ENCODE measurements around the gene GALM. TPM values are rescaled to one million over a fixed set of nuclear protein-coding genes. Genes with fewer than 3 reads are reported as not detected.

GALM gene
- polyA plus RNA-seq, 2 of the 4 experiments (the other 2 are of a cell fraction): 33.4 to 34.2 TPM

DNA sequence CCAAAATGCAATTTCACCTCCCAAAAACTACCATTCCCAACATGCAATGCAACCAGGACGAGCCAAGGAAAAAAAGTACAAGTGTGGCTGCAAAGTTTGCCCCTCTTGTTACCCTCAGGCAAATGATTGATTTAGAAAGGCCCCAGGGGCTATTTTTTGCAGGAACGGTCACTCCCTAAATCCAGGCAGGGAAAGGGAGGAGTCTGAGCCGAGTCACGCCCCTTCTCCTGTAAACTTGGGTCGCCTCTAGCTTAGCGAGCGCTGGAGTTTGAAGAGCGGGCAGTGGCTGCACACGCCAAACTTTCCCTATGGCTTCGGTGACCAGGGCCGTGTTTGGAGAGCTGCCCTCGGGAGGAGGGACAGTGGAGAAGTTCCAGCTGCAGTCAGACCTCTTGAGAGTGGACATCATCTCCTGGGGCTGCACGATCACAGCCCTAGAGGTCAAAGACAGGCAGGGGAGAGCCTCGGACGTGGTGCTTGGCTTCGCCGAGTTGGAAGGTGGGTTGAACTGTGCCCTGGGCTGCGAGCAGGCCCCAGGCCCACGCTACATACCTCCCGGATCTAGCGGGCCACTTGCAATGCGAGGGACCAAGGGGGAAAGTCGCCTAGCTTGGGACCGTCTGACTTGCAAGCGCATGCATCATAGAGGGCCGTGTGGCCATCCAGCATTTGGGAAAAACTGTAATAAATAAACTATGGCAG lies at the start of gene GALM (continued):
- TF ChIP-seq MAZ (IDR thresholded peaks at IDR 0.05; ENCODE audit: borderline replicate concordance, low read depth, low read length): no peak
- TF ChIP-seq FOSL2 (IDR thresholded peaks at IDR 0.05): no peak
- TF ChIP-seq FOSL2 (CRISPR knock-in tag; IDR thresholded peaks at IDR 0.05): no peak
- no peak for TF ChIP-seq HEYL (CRISPR knock-in tag; IDR thresholded peaks at IDR 0.05)

DNA sequence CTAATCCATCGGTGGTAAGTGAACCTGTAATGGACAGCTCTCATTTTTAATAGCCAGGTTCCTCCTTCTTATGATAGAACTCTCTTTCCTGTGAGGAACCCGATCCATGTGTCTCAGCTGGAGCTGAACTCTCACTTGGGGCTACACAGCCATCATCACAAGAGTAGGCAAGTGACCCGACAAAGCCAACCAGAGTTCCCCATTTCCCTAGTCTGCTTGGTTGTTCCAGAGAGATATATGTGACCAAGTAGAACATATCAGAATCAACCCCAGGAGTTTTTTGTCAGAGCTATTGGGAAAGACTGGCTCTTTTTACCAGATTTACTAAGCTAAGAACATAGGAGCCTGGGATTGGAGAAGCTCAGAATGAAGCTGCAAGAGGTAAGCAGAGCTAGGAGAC lies 48.6 kb upstream of the GALM start:
- FAIRE-seq (no peak), DNase-seq (ENCODE audit: low read depth in 1 of 2, low spot score in 1 of 2) (no peak), ATAC-seq (no peak)
- TF ChIP-seq RAD21 (conservative IDR thresholded peaks at IDR 0.05 in 1 of 2, IDR thresholded peaks at IDR 0.05 in 1 of 2) (no peak), NFE2L2 (conservative IDR thresholded peaks at IDR 0.05; ENCODE audit: low read length) (no peak), ZNF302 (CRISPR knock-in tag; IDR thresholded peaks at IDR 0.05) (no peak), ESRRA (IDR thresholded peaks at IDR 0.05; ENCODE audit: borderline replicate concordance, low read length) (no peak), HDAC2 (IDR thresholded peaks at IDR 0.05) (no peak)
- H3K4me3 ChIP-seq: no peak overlapping the region
- ChIA-PET CTCF (interaction anchor here (0.6 to 2.1 kb wide), 5 partner anchors 10 to 123 kb away, joined by 3 to 13 read pairs (median 4); partner anchors contain the start of gene HNRNPLL), POLR2A (interaction anchor here (2.8 kb wide), 1 partner anchor 134 kb away, joined by 20 read pairs; the partner anchor contains the start of gene SRSF7)
- no peaks in the 10 kb centered on the region for H3K9me3 ChIP-seq
- H3K4me1 ChIP-seq: peaks cover 6% of the 10 kb centered on the region; the same call in 2 of the 3 replicates
- 74% methylated on average over 3 of the region's 3 CpGs for WGBS (ENCODE audit: missing lambda C conversion rate)
- H3K27ac ChIP-seq: no peak overlapping the region
- no peak overlapping the region for H3K4me2 ChIP-seq

DNA sequence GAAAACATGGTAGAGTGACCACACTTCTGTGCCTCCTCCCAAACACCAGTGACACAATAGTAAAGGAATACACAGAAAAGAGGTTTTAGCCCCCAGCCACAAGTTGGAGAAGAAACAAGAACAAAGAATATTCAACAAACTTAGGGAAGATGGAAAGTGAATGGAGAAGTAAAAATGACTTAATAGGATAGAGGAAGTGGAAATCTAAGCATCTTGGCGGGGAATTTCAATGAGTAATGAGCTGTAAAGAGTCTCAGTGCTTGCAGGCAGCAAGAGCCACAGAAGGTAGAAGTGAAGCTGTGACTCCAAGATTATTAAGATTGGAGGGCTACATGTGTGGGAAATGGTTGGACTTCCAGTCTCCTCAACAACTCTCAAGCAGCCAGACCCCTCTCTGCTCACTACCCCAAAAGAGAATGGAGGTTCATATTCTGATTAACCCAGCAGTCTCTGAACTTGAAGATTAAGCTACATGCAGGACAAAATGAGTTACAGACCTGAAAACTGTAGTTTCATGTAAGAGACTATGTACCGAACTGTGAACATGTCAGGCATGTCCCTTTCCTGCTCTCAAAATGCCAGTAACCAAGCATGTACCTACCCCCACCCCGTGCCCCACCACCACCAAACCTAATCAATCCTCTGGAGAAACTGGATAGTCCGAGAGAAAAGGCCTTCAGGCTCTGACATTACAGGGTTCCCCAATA lies 46.3 kb upstream of the GALM start:
- no peak for TF ChIP-seq ZC3H11A (IDR thresholded peaks at IDR 0.05)
- no peak for TF ChIP-seq CHD4 (IDR thresholded peaks at IDR 0.05; ENCODE audit: borderline replicate concordance)
- TF ChIP-seq, protein P1, sequence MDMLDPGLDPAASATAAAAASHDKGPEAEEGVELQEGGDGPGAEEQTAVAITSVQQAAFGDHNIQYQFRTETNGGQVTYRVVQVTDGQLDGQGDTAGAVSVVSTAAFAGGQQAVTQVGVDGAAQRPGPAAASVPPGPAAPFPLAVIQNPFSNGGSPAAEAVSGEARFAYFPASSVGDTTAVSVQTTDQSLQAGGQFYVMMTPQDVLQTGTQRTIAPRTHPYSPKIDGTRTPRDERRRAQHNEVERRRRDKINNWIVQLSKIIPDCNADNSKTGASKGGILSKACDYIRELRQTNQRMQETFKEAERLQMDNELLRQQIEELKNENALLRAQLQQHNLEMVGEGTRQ (IDR thresholded peaks at IDR 0.05): no peak
- TF ChIP-seq ZNF302 (CRISPR knock-in tag; IDR thresholded peaks at IDR 0.05): no peak
- no peak for TF ChIP-seq EP300 (IDR thresholded peaks at IDR 0.05)
- no peak for TF ChIP-seq FOSB (CRISPR knock-in tag; IDR thresholded peaks at IDR 0.05)
- Histone ChIP-seq H3K4me2 (no peak overlapping the region), H3K27ac (no peak overlapping the region), H3K9me3 (no peaks in the 10 kb centered on the region), H3K4me3 (no peak overlapping the region), H3K4me1 (peaks cover 6% of the 10 kb centered on the region; the same call in 2 of the 3 replicates)
- CTCF ChIA-PET: interaction anchor here (1.0 to 2.0 kb wide), 4 partner anchors 16 to 86 kb away, joined by 3 to 7 read pairs (median 4); partner anchors contain the start of gene HNRNPLL
- DNase-seq (ENCODE audit: low read depth in 1 of 2, low spot score in 1 of 2) (no peak), ATAC-seq (no peak), FAIRE-seq (no peak)
- POLR2A ChIA-PET: interaction anchor here (1.0 kb wide), 1 partner anchor 132 kb away, joined by 3 read pairs; the partner anchor contains the start of gene SRSF7
- 77% methylated on average over 4 of the region's 4 CpGs for WGBS (ENCODE audit: missing lambda C conversion rate)

DNA sequence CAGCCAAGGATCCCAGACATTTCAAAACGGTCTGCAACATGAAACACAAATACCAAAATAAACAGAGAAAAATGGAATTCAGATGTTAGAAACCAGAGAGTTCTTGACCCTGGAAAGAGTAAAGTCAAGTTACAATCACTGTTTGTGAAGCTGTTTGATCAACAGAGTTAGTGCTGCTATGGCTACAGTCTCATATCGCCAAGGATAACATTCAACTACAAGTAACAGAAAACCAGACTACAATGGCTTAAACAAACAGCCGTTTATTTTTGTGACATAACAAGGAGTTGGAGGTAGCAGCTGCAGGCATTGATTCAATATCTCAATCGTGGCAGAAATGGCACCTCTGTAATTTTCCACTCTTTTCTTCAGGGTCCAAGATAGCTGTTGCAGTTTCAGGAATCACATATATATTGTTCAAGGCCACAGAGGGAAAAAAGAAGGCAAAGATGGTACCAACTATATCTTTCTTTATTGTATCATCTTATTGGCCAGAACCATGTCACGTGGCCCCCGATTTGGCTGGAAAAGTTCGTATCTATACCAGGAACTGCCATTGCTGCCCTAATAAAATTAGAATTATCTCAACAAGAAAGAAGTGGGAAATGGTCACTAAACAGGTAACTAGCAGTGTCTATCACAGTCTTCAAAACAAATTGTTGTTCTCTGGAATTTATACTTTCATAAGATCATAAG lies 45.5 kb upstream of the GALM start:
- Histone ChIP-seq H3K4me3 (no peak overlapping the region), H3K27ac (no peak overlapping the region), H3K9me3 (no peaks in the 10 kb centered on the region), H3K4me2 (no peak overlapping the region), H3K4me1 (no peaks in the 10 kb centered on the region)
- ChIA-PET CTCF (interaction anchor here (1.0 to 2.0 kb wide), 5 partner anchors 17 to 305 kb away, joined by 3 to 7 read pairs (median 3); partner anchors contain the start of gene HNRNPLL), POLR2A (interaction anchor here (1.0 kb wide), 1 partner anchor 131 kb away, joined by 3 read pairs; the partner anchor contains the start of gene SRSF7)
- DNase-seq (ENCODE audit: low read depth in 1 of 2, low spot score in 1 of 2): peak in 1 of 2 experiments; percentile 55
- peak in 1 of 2 experiments; percentile 45; a peak in 3 of 6 replicates for ATAC-seq
- WGBS (ENCODE audit: missing lambda C conversion rate): 49% methylated on average over 7 of the region's 7 CpGs
- FAIRE-seq: no peak
- no peak for TF ChIP-seq NR3C1 (IDR thresholded peaks at IDR 0.05)
- TF ChIP-seq GATA3 (IDR thresholded peaks at IDR 0.05; ENCODE audit: borderline replicate concordance): no peak
- no peak for TF ChIP-seq ZC3H11A (IDR thresholded peaks at IDR 0.05)
- no peak for TF ChIP-seq HDAC2 (IDR thresholded peaks at IDR 0.05)
- no peak for TF ChIP-seq CBX8 (IDR thresholded peaks at IDR 0.05)
- TF ChIP-seq TFCP2L1 (CRISPR knock-in tag; IDR thresholded peaks at IDR 0.05): no peak
- TF ChIP-seq RNF2 (IDR thresholded peaks at IDR 0.05; ENCODE audit: borderline replicate concordance, low read depth): no peak
- TF ChIP-seq, protein P2, sequence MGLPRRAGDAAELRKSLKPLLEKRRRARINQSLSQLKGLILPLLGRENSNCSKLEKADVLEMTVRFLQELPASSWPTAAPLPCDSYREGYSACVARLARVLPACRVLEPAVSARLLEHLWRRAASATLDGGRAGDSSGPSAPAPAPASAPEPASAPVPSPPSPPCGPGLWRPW (IDR thresholded peaks at IDR 0.05): no peak
- TF ChIP-seq, protein P3, sequence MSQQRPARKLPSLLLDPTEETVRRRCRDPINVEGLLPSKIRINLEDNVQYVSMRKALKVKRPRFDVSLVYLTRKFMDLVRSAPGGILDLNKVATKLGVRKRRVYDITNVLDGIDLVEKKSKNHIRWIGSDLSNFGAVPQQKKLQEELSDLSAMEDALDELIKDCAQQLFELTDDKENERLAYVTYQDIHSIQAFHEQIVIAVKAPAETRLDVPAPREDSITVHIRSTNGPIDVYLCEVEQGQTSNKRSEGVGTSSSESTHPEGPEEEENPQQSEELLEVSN (IDR thresholded peaks at IDR 0.05; ENCODE audit: borderline replicate concordance, low read depth): no peak
- TF ChIP-seq HOXA7 (CRISPR knock-in tag; IDR thresholded peaks at IDR 0.05): no peak
- TF ChIP-seq ZNF302 (CRISPR knock-in tag; IDR thresholded peaks at IDR 0.05): no peak
- TF ChIP-seq, protein P4, sequence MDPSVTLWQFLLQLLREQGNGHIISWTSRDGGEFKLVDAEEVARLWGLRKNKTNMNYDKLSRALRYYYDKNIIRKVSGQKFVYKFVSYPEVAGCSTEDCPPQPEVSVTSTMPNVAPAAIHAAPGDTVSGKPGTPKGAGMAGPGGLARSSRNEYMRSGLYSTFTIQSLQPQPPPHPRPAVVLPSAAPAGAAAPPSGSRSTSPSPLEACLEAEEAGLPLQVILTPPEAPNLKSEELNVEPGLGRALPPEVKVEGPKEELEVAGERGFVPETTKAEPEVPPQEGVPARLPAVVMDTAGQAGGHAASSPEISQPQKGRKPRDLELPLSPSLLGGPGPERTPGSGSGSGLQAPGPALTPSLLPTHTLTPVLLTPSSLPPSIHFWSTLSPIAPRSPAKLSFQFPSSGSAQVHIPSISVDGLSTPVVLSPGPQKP (IDR thresholded peaks at IDR 0.05; ENCODE audit: low read depth, low read length): no peak
- TF ChIP-seq, protein P5, sequence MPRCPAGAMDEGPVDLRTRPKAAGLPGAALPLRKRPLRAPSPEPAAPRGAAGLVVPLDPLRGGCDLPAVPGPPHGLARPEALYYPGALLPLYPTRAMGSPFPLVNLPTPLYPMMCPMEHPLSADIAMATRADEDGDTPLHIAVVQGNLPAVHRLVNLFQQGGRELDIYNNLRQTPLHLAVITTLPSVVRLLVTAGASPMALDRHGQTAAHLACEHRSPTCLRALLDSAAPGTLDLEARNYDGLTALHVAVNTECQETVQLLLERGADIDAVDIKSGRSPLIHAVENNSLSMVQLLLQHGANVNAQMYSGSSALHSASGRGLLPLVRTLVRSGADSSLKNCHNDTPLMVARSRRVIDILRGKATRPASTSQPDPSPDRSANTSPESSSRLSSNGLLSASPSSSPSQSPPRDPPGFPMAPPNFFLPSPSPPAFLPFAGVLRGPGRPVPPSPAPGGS (IDR thresholded peaks at IDR 0.05): no peak
- no peak for TF ChIP-seq FOSL2 (IDR thresholded peaks at IDR 0.05)
- TF ChIP-seq FOSL2 (CRISPR knock-in tag; IDR thresholded peaks at IDR 0.05): no peak
- TF ChIP-seq JUN (IDR thresholded peaks at IDR 0.05): no peak
